Activated CD8-positive, alpha-beta memory T cell treated with anti-CD3 and anti-CD28 coated beads for 4 hours (primary cell): ENCODE results near the gene MAP2.

ENCODE experiments used
- DNase-seq, 2 donors: peaks; one replicate each; pipeline ENCODE4 v3.0.0-alpha.2; 2020; ENCODE audit warnings: low read depth in 2 of 2

The MAP2 gene

DNA sequence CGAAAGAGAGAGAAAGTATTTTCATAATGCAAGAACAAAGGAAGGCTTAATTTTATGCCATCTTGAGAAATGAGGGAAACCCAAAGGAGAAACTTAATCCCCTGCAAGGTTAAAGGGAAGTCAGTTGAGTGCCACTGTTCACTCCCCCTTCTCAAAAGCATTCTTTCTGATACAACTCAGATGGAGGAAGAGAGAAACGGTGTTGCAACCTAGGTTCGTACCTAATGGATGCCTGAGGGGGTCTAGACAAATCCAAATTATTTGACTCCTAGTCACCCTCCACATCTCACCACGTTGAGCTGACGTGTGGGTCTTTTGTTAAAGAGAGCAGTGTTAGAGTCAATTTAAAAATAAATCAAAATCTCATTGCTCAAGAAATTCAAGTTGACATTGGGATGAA, 295.2 kb downstream of the MAP2 start:
- no peak for DNase-seq

DNA sequence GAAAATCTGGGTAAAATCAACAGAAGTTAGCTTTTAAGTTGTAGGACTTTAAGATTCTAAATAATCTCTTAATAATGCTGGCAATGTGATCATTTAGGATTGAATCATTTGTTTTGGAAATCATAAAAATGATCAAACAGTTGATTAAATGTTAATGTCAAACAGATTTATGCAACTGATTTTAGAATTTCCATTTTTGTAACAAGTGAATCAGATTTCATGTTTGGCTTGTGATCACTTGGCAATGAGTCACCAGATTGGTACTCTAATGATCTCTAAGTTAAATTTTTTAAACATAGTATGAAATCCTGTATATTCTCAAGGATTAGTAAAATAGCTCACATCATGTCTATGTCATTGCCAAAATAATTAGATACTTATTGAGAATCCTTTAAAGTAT, 297.6 kb downstream of the MAP2 start:
- DNase-seq, result no peak

DNA sequence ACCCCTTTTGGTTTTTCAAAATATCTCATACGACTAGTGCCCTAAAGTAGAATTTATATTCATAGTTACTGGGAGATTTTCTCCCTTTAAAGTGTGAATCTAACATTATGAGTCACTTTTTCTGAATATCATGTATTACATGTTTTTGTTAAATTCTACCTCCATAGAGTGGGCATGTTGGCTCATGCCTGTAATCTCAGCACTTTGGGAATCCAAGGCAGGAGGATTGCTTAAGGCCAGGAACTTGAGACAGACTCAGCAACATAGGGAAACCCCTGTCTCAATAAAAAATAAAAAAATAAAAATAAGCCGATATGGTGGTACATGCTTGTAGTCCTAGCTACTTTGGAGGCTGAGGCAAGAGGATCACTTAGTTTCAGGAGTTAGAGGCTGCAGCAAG, 302.5 kb downstream of the MAP2 start:
- no peak for DNase-seq

DNA sequence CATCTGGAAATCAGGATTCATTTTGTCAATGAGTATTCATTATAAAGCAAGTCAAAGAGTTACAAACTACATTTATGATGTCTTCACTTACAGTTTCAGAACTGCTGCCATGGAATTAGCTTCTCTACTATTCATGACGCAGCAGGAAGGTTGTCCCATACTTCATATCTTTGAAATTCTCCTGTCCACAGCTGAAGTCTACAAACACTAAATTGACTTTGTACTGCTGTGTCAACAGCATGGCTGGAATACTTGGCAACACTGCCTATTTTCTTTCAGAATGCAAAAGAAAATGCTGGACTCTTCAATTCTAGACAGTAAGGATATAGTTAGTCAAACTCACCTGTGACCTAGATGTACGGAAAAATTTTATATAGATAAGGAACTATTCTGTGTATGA, 303.2 kb downstream of the MAP2 start:
- no peak for DNase-seq

DNA sequence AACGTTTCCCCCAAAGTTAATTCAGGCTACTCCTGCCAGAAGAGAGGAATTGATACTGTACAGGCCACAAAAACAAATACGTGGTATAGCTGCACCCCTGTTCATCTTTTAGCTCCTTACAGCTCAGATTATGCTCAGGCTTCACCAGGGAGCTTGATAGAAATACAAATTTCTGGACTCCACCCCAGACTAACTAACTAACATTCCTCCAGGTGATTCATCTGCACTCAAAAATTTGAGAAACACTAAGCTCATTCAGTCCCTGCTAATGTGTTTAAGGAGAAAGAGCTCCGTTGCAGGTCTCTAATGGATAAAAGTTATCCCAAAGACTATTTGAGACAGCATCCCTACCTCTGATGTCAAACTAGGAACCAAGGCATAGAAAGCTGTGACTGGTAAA, 311.0 kb downstream of the MAP2 start:
- DNase-seq, result no peak

DNA sequence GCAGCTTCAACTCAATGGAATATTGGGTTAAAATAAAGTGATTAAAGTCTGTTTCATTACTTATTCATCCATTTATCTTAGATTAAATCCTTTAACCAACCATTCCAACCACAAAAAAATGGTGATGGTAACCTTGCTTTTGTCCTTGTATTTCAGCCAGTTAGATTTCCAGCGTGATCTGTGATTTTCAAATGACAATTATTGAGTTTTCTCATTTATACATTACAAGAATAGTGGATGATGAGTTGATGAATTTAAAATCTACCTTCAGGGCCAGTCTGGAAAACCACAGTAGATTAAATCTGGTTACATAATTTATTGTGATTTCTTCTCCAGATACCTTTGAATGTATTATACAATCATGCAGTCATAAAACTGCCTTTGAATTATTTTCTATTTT, 318.1 kb downstream of the MAP2 start:
- DNase-seq, result no peak

DNA sequence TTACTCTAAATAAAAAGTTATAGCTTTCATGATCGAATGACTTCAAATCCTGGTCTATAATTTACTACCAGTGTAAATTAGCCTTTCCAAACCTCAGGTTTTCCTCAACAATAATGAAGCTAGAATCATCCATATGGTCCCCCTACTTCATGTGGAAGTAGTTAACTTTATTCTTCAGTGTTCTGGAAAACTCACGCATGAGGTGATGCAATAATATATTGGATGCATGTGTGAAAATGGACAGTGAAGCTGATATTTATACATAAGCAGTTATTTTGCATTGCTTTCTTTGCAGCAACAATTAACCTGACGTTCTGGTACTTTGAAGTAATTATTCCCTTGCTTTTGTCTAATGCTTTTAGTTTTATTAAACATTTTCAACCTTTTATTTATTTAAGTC, 329.2 kb downstream of the MAP2 start:
- DNase-seq, result no peak

DNA sequence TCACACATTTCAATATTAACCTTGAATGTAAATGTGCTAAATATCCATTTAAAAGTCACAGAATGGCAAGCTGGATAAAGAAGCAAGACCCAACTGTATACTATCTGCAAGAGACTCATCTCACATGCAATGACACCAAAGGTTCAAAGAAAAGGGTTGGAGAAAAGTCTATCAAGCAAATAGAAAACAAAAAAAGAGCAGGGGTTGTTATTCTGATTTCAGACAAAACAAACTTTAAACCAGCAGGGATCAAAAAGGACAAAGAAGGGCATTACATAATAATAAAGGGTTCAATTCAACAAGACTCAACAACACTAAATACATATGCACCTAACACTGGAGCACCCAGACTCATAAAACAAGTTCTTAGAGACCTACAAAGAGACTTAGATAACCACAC, 333.3 kb downstream of the MAP2 start:
- no peak for DNase-seq

DNA sequence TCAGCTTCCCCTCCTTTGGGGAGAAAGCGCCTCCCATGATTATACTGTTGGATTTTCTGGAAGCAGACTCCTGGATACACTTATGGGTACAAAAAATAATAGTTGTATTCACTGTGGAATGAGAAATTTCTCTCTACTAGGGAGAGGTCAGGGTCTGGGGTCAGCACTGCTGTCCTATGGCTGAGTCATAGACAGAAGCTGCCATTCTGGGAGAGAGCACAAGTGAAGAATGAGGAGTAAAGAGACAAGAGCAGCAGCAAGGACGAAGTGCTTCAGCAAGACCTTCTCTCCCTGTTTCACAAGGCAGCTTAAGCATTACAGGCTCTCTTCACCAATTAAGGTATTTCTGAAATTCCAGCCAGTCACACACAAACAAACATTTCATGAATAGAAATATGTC, 337.7 kb downstream of the MAP2 start:
- no peak for DNase-seq

DNA sequence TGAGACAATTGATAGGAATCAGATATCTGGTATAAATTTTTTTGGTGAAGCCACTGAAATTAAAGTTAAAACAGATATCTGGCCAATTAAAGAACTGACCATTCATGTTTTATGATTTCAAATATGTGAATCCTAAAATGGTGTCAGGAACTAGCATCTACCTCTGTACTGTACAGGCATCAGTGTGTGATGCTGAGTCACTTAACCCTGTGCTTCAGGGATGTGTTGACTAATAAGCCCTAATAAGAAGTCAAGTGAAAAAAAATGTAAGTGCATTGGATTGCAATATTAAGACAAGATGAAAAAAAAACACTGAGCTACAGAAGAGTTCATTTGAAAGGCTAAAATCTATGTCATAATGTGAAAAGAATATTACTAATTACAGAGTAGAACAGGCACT, 338.7 kb downstream of the MAP2 start:
- no peak for DNase-seq

DNA sequence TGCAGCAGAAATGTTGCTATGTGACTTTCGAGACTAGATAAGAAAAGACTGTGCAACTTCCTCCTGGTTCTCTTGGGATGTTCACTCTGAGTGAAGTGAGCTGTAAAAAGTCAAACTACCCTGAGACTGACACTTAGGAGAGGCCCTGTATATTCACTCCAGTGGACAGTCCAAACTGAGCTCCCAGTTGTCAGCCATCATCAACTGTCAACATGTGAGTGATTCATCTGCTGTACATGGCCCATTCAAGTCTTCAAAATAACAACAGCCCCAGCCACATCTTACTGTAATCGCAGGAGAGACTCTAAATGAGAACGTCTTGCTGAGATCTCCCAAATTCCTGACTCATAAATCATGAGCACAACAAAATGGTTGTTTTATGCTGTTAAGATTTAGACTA, 339.3 kb downstream of the MAP2 start:
- no peak for DNase-seq

DNA sequence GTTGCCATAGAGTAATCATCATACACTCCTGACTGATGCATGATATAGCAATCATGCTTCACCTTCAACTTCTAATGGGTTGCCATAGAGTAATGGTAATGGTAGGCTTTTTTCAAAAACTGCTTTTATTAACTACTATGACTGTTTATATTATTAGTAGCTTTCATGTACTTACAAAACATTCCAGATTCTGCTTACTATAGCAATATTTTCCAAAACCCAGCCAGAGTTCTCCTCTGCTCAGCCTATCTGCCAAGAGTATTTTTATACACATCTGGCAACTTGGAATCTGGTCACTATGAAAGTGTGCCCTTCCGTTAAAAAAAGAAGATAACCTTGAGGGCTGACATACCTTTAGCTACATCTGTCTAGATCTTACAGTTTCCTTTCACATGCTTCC, 342.8 kb downstream of the MAP2 start:
- DNase-seq, result no peak

DNA sequence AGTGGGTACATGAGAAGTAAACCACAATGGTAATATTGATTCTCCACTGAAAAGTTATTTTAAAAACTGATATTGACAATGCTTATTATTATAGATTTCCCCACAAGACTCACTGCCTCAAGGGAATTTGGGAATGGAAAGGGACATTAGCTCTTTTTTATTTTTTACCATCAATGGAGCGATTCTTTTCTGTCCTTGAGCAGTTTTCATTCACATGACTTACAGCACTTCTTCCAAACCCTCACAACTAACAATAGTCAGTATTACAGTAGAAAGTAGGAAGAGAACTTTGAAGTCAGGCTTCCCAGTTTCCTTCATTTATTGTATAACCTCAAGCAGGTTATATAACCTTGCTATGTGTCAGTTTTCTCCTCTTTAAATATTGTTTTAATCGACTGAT, 343.5 kb downstream of the MAP2 start:
- no peak for DNase-seq

DNA sequence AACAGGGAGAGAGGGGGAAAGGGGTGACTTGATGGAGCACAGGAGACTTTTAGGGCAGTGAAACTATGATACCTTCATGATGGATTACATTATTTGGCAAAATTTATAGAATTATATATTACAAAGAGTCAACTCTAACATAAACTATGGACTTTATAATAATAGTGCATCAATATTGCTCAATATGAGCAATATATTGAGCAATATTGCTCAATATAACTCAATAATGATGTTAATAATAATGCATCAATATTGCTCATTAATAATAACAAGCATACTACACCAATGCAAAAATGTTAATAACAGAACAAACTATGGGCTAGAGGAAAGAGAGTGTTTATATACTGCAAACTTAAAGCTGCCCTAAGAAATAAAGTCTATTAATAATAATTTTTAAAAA, 344.7 kb downstream of the MAP2 start:
- no peak for DNase-seq

DNA sequence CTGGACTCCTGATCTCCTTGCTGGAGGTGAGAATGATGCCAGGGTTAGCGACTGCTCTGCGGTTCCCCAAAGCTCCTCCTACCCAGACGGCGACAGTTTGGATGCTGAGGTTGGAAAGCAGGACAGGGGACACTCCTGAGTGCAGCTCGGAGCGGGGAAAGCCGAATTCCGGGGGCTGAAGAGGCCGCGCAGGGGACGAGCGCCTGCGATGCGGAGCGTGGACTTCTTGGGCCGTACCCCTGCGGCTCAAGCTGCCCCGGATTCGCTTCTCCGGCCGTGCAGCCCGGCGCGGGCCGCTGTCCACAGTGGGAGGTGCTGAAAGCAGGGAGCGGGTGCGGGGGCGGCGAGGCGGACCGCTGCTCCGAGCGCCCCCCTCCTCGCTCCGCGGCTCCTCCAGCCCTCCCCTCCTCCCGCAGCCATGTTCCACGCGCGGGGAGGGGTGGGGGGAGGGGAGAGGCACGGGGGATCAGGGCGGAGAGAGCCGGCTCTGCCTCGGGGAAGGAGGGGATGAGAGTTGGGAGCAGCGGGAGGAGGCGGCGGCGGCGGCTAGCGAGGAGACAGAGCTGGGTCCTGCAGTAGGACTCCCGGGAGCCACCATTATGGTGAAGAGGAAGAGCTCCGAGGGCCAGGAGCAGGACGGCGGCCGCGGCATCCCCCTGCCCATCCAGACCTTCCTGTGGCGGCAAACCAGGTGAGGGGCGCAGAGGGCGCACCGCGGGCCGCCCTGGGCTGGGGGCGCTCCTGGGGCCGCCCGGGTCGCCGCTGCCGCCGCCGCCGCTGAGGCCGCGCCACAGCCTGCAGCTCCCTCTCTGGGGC, 347.8 kb downstream of the MAP2 start, which contains the start of gene UNC80:
Gene UNC80 (plus strand): TSS at position 359 of the 816 bp plus-strand sequence. CDS start 241 bp downstream, at position 600.
- no peak for DNase-seq

DNA sequence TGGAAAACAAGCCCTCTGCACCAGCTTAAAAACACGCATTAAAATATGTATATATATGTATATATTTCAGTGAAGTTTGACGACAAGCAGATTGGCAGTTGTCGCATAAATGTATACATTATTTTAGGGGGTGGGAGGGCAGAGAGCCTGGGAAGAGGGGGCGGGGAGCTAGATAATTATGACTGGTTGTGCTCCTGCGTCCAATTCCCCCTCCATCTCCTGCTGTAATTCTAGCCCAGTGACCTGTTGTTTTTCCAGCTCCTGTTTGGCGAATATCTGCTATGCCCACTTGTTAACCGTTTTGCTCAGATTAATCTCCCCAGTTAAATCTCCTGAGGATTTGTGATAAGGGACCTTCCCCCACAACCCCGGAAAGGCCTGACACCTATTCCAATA, 348.4 kb downstream of the MAP2 start:
- no peak for DNase-seq

DNA sequence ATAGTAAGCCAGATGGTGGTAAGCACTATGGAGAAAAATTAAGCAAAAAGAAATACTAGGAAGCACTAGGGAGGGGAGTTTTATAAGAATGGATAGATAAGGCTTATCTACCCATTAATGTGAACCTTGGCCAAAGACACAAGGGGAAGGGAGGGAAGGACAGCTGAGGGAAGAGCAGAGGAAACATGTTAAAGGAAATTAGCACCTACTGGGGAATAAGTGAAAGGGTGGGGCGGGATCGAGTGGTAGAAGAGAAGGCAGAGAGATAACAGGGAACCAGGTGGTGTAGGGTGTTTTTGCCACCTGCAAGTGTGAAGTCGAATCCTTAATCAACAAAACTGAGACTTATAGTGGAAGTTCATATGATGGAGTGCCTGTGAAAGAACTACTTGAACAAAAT, 349.5 kb downstream of the MAP2 start:
- no peak for DNase-seq
